NCI-H1105 treated with DMSO at 0.1 percent for 48 hours (cell line): ENCODE measurements around the gene PLEKHG3.
"Not testable (repeated sequence)": the region's sequence is repeated elsewhere in the genome, so short reads cannot be mapped to it uniquely, and the experiment has no call there.

Source experiments
- DNase-seq: peaks from one replicate; lab custom pipeline; 2025; lab: John Stamatoyannopoulos, UW

Gene PLEKHG3

GRCh38 chr14:64704143-64704742 lies at the start of gene PLEKHG3:
TSS of gene PLEKHG3 (plus strand) at chr14:64704424. CDS start at chr14:64727632, 23,208 bp downstream.
- peak; percentile 75 for DNase-seq

DNA sequence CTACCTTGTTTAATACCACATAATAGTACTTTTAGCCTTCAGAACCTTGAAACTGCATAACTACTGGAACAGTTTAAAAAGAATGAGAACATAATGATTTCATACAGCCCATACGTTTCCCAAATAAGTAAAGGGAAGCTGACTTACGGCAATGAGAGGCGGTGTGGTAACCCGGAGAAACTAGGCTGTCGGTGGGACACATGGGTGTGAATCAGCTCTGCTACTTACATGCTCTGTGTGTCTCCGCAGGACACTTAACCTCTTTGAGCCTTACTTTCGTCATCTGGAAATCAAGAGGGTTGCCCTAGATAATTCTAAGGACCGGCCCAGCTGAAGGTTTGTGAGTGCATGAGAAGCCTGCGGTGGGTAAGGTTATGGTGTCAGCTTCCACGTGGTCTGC lies 49.3 kb upstream of the PLEKHG3 start:
- DNase-seq, result no peak

DNA sequence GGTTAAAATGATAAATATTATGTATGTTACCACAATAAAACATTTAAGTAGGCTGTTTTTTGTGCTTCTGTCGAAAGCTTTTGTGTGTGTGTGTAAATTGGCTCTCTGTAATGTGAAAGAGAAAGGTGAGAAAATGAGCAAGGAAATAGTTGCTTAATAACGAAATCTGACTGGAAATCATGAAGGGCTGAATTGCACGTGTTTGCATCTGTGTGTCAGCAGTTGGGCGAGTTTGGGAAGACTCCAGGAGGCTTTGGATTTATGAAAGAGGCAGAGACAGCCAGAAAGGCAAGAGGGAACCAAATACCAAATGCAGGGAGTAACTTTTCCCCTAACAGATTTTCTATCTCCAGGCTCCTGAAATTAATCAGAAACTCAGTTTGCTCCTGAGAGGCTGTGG lies 47.2 kb upstream of the PLEKHG3 start:
- no peak for DNase-seq

DNA sequence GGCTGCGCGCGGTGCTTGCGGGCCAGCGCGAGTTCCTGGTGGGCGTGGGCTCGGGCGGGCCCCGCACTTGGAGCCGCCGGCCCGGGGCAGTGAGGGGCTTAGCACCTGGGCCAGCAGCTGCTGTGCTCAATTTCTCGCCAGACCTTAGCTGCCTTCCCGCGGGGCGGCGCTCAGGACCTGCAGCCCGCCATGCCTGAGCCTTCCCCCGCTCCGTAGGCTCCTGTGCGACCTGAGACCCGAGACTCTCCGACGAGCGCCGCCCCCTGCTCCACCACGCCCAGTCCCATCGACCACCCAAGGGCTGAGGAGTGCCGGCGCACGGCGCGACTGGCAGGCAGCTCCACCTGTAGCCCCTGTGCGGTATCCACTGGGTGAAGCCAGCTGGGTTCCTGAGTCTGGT lies 46.0 kb upstream of the PLEKHG3 start:
- DNase-seq, result no peak

DNA sequence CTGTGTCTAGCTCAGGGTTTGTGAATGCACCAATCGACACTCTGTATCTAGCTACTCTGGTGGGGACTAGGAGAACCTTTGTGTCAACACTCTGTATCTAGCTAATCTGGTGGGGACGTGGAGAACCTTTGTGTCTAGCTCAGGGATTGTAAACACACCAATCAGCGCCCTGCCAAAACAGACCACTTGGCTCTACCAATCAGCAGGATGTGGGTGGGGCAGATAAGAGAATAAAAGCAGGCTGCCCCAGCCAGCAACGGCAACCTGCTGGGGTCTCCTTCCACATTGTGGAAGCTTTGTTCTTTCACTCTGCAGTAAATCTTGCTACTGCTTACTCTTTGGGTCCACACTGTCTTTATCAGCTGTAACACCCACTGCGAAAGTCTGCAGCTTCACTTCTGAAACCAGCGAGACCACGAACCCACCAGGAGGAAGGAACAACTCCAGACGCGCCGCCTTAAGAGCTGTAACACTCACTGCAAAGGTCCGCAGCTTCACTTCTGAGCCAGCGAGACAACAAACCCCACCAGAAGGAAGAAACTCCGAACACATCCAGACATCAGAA lies 45.4 kb upstream of the PLEKHG3 start:
- DNase-seq, result not testable (repeated sequence)

- no peak for DNase-seq
Measured at GRCh38 chr14:64659366-64659765, 44.9 kb upstream of the PLEKHG3 start.

- DNase-seq, result peak; percentile 77
Measured at GRCh38 chr14:64663174-64663573, 41.0 kb upstream of the PLEKHG3 start.

DNA sequence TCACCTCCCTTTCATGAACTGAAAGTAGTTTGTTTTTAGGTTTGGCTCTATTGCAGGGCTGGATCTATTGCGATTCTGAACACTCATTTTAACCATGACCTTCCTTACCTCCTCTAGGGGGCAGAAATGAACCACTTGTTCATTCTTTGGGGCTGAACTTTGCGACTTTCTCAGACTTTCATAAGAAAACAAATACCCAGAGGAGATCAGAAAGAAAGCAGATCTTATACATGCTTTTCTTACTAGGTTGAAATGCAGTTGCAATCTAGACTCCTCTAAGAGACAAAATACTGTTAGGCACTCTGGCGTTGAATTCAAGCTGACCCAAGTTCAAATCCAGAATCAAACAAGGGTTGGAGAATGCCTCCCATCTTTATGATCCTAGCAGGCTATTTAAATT lies 32.6 kb upstream of the PLEKHG3 start:
- DNase-seq, result peak; percentile 69

- DNase-seq, result no peak
Measured at GRCh38 chr14:64673316-64673715, 30.9 kb upstream of the PLEKHG3 start.

DNA sequence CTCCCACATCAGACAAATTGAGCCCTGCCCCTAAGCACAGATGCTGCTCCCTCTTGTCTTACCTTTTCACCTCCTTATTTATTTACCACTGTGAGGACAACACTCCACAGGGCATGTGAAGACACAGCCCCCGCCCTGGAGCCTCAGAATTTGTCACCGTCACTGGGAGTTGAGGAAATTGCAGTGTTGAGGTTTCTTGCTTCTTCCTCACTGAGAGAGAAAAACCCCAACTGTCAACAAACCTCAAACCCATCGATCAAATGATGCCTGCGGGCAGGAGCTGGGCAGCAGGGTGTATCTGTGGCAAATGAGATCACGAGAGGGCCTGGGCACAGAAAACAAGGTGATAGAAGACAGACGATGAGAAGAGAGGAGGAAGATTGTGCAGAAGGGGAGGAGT lies 30.5 kb upstream of the PLEKHG3 start:
- DNase-seq, result no peak

DNA sequence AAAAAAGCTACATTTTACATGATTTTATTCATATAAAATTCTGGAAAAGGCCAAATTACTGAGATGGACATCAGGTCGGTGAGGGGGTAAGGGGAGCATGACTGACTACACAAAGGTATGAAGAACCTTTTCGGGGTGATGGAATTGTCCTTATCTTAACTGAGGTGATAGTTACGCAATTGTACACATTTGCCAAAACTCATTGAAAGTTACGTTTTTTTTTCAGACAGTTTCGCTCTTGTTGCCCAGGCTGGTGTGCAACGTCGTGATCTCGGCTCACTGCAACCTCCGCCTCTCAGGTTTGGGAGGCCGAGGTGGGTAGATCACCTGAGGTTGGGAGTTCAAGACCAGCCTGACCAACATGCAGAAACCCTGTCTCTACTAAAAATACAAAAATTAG lies 29.4 kb upstream of the PLEKHG3 start:
- no peak for DNase-seq

DNA sequence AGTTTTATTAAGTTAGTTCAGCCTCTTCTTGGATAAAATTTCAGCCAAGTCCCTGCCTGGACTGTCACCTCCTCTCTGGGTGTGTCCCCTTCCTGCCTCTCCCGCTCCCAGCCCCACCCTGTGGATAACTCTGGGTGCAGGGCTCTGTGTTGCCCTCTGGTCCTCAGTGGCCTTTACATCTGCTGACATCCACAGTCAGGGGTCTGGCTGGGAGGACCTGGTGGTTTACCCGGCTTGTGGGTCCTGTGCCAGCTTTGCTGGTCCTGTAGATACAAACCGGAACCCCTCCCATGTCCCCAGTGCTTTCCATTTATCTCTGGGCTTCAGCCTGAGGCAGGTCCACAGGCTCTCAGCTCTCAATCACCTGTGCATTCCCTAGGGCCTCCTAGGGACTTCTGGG lies 28.9 kb upstream of the PLEKHG3 start:
- no peak for DNase-seq

- DNase-seq, result no peak
Measured at GRCh38 chr14:64676410-64677008, 27.7 kb upstream of the PLEKHG3 start.

DNA sequence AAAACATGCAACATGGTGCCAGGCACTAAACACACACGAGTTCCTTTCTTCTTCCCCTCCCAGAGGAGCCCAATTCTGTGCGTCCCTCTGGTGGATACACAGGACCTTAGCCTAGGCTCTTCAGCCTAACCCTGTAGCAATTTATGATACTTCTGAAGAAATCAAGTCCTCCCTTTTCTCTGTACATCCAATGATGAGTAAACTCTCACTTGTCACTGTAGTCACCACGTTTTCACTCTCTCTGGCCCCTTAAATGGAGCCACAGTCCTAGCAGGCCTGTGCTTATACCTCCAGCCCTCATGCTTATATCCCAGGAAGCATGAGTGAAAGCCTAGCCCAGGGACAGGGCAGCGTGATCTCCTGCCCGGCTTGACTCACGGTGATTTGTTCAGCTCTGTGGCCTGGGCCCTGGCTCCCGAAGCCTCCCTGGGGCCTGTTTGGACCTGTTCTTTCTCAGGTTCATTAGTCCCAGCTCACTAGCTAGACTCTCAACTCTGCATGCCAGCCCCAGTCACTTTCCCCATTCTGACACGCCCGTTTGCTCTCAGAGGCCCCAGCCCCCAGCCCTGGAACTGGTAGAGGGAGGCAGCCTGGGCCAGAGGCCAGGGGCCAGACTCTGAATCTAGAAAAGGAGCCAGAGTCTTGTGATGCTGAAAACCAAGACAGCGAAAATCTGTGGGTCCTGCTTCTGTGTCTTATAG lies 24.1 kb upstream of the PLEKHG3 start:
- peak; percentile 45 for DNase-seq

DNA sequence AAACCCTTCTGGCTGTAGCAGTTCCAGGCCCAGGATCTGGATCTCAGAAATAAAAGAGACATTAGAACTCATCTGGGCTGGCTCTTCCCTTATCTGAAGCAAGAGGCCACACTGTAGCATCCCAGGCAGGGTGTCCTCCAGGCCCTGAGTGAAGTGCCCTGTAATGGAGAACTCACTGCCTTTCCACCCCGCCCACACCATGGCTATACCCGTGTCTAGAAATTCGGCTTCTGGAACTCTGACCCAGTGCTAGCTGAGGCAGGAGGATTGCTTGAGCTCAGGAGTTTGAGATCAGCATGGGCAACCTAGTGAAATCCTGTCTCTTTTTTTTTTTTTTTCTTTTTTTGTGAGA lies 23.5 kb upstream of the PLEKHG3 start:
- DNase-seq, result no peak

DNA sequence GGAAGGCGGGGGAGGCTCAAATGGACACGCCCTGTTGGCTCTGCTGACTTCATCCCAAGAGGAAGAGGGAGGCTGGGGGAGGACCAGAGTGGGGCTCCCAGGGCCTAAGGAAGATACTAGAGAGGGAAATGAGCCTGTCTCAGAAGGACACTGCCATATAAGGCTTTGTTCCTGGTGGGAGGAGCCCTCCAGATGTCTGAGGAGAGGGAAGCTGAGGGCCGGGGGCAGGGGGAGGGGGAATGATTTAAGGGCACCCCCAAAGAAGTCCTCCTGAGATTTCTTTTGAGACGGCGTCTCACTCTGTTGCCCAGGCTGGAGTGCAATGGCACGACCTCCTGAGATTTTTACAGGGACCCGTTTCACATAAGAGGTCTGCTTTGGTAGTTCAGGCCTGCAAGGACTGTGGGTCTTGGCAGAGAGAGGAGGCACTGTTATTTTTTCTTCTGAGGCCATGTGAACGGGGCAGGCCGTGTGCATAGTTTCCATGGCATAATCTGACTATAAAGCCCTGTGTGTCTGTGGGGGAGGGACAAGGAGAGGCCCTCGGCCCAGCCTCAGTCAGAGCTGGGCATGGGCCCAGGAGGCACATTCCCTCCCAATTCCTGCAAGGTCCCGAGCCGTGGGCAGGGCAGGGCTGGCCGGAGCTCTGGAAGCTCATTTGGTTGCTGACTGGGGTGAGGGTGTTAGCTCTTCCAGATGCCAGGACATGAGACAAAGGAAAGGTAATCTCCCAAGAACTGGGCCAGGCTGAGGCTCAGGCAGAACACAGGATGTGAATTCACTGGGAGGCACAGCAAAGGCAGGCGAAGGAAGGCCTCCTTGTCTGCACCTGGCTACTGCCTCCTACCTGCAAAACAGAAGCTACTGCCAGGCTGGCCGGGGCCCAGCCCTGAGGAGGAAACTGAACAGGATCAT lies 22.2 kb upstream of the PLEKHG3 start:
- DNase-seq, result no peak

- no peak for DNase-seq
Measured at GRCh38 chr14:64682843-64683242, 21.4 kb upstream of the PLEKHG3 start.

DNA sequence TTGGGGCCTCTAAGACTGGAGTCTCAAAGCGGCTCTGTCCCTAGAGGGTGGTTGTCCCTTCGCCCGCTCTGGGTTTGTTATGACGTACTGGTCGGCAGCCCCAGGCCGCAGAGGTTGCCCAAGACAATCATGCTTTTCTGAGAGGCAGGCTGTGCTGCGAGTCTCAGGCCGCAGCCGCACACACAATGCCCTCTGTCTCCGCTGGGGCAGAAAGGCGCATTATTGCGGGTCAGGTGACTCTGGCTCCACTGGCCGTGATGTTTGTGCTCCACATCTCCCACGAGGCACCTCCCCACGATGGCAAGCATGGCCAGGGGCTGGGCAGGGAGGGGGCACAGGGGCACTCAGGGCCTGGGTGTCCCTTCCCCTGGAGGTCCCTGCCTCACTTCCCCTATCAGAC lies 21.0 kb upstream of the PLEKHG3 start:
- no peak for DNase-seq

GRCh38 chr14:64684091-64684490 lies 20.1 kb upstream of the PLEKHG3 start:
- peak; percentile 20 for DNase-seq

GRCh38 chr14:64685371-64686281 lies 18.6 kb upstream of the PLEKHG3 start:
- no peak for DNase-seq

- DNase-seq, result no peak
Measured at GRCh38 chr14:64686282-64686615, 18.0 kb upstream of the PLEKHG3 start.
